ENCODE data around the gene HOXA5. TPM values are rescaled to one million over a fixed set of nuclear protein-coding genes. Genes with fewer than 3 reads are reported as not detected.

Gene HOXA5
- total and polyA plus RNA-seq, 8 donors: 2.9 to 53.1 (median 10.7) TPM

DNA sequence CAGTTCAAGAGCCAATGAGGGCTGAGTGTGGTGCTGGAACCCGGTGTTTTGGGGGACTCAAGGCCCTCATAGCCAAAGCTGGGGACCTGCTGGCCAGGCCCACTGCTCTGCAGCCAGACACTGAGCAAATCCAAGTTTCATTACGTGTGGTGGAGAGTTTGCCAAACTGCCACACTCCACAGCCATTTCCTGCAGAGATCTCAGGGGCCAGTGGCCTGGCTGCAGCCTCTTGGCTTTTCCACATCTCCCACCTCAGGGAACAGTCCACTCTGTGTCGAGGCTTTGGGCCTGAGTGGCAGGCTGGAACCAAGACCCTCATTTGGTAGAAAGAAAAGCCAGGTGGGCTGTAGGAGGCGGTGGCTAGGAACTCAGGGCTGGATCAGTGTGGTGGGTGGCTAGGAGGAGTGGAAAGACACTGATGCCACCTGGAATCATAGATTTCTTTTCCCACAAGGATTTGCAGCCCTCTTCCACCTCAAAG, 38.4 kb upstream of the HOXA5 start:
- intact Hi-C loops (cut with DNase I; ENCODE audit: low total_unique reads): no loop called here
- Histone ChIP-seq H3K27me3 (peaks cover 60 to 100% (median 93%) of the 10 kb centered on the region in 3 donors), H3K36me3 (no peaks in the 10 kb centered on the region), H3K9me3 (peaks cover 0 to 6% (median 0%) of the 10 kb centered on the region in 4 donors), H3K4me1 (peaks cover 25 to 46% (median 39%) of the 10 kb centered on the region in 4 donors), H3K4me3 (no peak overlapping the region), H3K27ac (no peak overlapping the region)
- DNase-seq: peak in 1 of 2 donors; percentile 5
- WGBS, 5 donors: 34 to 57% (median 42%) methylated on average over 4 of the region's 4 CpGs
- TF ChIP-seq EP300 (IDR thresholded peaks at IDR 0.05): no peak
- no peak for TF ChIP-seq POLR2AphosphoS5 (IDR thresholded peaks at IDR 0.05)
- TF ChIP-seq, protein P1, sequence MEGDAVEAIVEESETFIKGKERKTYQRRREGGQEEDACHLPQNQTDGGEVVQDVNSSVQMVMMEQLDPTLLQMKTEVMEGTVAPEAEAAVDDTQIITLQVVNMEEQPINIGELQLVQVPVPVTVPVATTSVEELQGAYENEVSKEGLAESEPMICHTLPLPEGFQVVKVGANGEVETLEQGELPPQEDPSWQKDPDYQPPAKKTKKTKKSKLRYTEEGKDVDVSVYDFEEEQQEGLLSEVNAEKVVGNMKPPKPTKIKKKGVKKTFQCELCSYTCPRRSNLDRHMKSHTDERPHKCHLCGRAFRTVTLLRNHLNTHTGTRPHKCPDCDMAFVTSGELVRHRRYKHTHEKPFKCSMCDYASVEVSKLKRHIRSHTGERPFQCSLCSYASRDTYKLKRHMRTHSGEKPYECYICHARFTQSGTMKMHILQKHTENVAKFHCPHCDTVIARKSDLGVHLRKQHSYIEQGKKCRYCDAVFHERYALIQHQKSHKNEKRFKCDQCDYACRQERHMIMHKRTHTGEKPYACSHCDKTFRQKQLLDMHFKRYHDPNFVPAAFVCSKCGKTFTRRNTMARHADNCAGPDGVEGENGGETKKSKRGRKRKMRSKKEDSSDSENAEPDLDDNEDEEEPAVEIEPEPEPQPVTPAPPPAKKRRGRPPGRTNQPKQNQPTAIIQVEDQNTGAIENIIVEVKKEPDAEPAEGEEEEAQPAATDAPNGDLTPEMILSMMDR (IDR thresholded peaks at IDR 0.05): no peak
- TF ChIP-seq POLR2A (IDR thresholded peaks at IDR 0.05): no peak

DNA sequence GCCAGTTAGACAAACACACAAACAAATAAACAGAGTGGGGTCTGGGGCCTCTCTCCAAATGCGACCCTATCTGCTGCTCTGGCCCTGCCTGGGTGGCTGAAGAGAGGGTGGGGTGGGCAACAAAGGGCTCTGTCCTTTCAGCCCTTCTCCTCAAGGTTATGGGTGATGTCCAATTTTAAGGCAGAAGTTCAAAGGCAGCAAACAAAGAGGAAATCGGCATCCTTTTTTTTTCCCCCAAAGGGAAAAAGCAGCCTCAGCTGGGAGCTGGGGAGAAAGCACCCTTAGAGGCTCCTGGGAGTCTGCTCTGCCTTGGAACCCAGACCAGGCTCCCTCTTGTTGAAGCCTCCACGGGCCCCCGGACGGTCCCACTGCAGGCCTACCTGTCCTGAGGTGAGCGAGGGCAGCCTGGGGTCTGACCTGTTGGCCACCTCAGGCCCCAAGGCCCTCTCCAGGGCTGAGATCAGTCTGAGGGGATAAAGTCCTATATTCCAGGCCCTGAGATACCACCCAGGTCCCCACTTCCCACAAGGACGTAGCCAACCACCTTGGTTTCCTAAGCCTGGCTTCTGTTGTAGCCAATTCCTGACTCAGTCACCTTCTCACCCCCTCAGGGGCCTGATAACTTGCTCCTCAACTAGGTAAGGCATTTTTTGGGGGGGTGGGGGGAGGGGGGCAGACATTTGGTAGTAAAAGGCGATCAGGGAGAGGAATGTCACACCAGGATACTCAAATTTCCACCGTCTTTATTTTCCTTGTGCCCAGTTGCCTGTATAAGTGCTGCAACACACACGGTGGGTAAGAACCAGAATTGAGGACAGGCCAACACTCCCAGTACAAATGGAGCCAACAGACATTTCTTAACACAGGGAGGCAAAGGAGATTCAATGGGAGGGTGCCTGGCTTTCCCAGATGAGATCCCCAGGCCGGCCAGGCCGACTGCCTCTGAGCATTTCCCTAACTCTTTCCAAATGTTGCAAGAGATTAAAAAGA, 37.2 kb upstream of the HOXA5 start:
- intact Hi-C loops (cut with DNase I; ENCODE audit: low total_unique reads): no loop called here
- peaks cover 51 to 100% (median 93%) of the 10 kb centered on the region in 3 donors for H3K27me3 ChIP-seq
- no peak for DNase-seq
- peaks cover 25 to 40% (median 36%) of the 10 kb centered on the region in 4 donors for H3K4me1 ChIP-seq
- TF ChIP-seq, protein P1 (IDR thresholded peaks at IDR 0.05): no peak
- TF ChIP-seq EP300 (IDR thresholded peaks at IDR 0.05): no peak
- no peak for TF ChIP-seq POLR2AphosphoS5 (IDR thresholded peaks at IDR 0.05)
- TF ChIP-seq POLR2A (IDR thresholded peaks at IDR 0.05): no peak
- H3K9me3 ChIP-seq: peaks cover 0 to 6% (median 0%) of the 10 kb centered on the region in 4 donors
- WGBS, 5 donors: 45 to 56% (median 52%) methylated on average over 12 of the region's 12 CpGs
- no peak overlapping the region for H3K4me3 ChIP-seq
- no peaks in the 10 kb centered on the region for H3K36me3 ChIP-seq
- no peak overlapping the region for H3K27ac ChIP-seq

DNA sequence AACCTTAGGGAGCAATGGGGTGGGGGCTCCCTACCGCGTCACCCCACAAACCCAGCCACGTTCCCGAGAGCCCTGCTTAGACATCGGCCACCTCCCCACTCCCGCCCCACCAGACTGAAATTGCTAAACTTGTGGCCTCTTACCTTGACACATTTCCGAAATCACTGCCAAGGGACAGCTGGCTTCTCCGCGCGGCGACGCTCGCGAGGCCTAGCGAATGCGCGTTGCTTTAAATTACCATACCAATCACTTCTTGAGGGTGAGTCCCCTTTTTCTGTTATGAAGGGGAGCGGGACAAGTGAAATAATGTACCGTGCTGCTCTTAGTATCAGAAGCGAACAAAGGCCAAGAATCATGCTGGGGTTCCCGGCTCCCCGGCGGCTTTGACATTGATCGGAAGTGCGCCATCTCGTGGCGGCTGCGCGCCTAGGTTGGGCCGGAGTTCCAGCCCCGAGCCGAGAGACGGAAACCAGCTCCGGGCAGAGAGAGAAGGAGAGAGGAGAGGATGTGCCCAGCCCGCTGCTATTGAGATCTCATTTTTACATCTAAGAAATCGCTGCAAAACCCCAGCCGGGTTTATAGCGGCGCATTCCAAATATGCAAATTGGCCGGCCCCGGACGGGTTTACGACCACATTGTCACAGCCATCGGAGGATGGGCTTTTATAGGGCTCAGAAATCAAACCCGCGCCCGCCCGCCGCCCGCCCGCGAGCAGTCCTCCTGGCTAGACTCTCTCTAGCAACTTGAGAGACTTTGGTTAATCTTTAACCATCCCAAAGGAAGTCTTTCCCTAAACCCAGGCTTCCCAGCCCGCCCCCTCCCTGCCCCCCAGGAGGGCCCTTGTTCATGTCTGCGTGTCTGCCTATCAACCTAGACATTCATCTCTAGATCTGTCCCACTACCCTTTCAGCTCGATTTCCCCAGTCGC, 36.3 kb upstream of the HOXA5 start:
- 9 to 15% (median 11%) methylated on average over 51 to 56 of the region's 56 CpGs for WGBS, 5 donors

More for the DNA sequence above, 36.3 kb upstream of the HOXA5 start:
- Histone ChIP-seq H3K27me3 (peaks cover 49 to 100% (median 93%) of the 10 kb centered on the region in 3 donors), H3K9me3 (peaks cover 0 to 6% (median 0%) of the 10 kb centered on the region in 4 donors), H3K4me3 (peak overlapping the region in 2 of 4 donors; percentile 13 to 24), H3K4me1 (peaks cover 19 to 31% (median 28%) of the 10 kb centered on the region in 4 donors), H3K27ac (no peak overlapping the region), H3K36me3 (no peaks in the 10 kb centered on the region)
- TF ChIP-seq POLR2A (IDR thresholded peaks at IDR 0.05): no peak
- TF ChIP-seq POLR2AphosphoS5 (IDR thresholded peaks at IDR 0.05): no peak
- TF ChIP-seq, protein P1 (IDR thresholded peaks at IDR 0.05): peak in 5 of 7 experiments; percentile 10 to 77 (median 54)
- TF ChIP-seq EP300 (IDR thresholded peaks at IDR 0.05): no peak
- intact Hi-C loops (cut with DNase I; ENCODE audit: low total_unique reads): loop anchor here (10.0 kb wide), 1 partner anchor 1305 kb away; no protein-coding TSS in a partner anchor
- peak; percentile 47 to 87 for DNase-seq
